Measurements from ENCODE around the gene SRPK2.

GRCh38 chr7:105161366-105161765 is 227.4 kb downstream of the SRPK2 start:
- no peak for TF ChIP-seq EZH2 (IDR thresholded peaks at IDR 0.05)
- no peak for TF ChIP-seq POLR2AphosphoS5 (IDR thresholded peaks at IDR 0.05; ENCODE audit: borderline replicate concordance, low read depth, low read length)

All from SK-N-MC (cell line).